NT2/D1 (cell line): ENCODE data around the gene SEMA3A.
"Not testable (repeated sequence)": the region's sequence is repeated elsewhere in the genome, so short reads cannot be mapped to it uniquely, and the experiment has no call there.

Experiments used
- DNase-seq: peaks from one replicate; pipeline ENCODE4 v3.0.0-alpha.2; 2011; ENCODE audit warnings: low read depth, low spot score
- H3K27me3 ChIP-seq: 2 replicates; pipeline ENCODE4 v1.6.0; 2011; ENCODE audit warnings: mild to moderate bottlenecking; ENCODE audit not compliant: insufficient read length, insufficient read depth
- H3K36me3 ChIP-seq: 2 replicates; pipeline ENCODE4 v1.6.1; 2011; ENCODE audit warnings: mild to moderate bottlenecking, low read length, mixed read lengths; ENCODE audit not compliant: insufficient read depth, insufficient read length
- H3K4me1 ChIP-seq: 2 replicates; pipeline ENCODE4 v1.5.1; 2011; ENCODE audit not compliant: insufficient read depth, insufficient read length
- H3K4me3 ChIP-seq: 2 replicates; pipeline ENCODE4 v1.5.1; 2011; ENCODE audit warnings: low read depth; ENCODE audit not compliant: insufficient read length
- H3K9ac ChIP-seq: 2 replicates; pipeline ENCODE4 v1.6.0; 2011; ENCODE audit warnings: low read depth; ENCODE audit not compliant: insufficient read length
- H3K9me3 ChIP-seq: 2 replicates; pipeline ENCODE4 v1.5.1; 2011; ENCODE audit warnings: mild to moderate bottlenecking, low read length; ENCODE audit not compliant: insufficient read depth
- SUZ12 ChIP-seq: IDR thresholded peaks from 2 replicates; pipeline ENCODE4 v1.6.1; 2011; ENCODE audit not compliant: insufficient read length, insufficient read depth; ENCODE audit errors: extremely low read depth
- YY1 ChIP-seq: IDR thresholded peaks from 2 replicates; pipeline ENCODE4 v1.6.1; 2011; ENCODE audit not compliant: insufficient read length, insufficient read depth
- ZNF274 ChIP-seq: IDR thresholded peaks from 2 replicates; pipeline ENCODE4 v1.6.1; 2011; ENCODE audit warnings: mild to moderate bottlenecking, low read depth, low read length

SEMA3A gene

DNA sequence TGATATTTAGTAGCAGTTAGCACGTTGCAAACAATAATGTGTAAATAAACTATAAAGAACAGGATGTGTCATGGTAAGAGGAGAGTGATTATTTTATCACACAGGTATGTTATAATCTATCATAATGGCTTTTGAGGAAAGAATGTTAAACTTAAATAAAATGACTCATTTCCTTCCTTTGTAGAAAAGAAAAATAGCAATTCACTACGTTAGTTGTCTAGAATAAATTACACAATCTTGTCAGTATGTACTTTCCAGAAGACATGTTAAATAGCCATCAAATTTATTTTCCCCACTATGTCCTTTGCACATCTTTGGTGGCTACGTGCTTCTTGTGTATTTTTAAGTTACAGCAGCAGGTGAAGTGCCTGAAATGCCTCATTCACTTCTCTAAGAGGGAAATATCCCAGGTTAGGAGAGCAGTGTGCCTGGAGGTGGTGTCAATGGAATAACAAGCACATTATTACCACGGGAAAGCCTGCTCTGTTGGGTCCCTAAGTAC is 133.8 kb downstream of the SEMA3A start:
- no peaks in the 10 kb centered on the region for H3K9me3 ChIP-seq
- H3K9ac ChIP-seq = no peak overlapping the region
- no peaks in the 10 kb centered on the region for H3K36me3 ChIP-seq
- H3K4me1 ChIP-seq = no peaks in the 10 kb centered on the region
- TF ChIP-seq ZNF274 (no peak), YY1 (no peak), SUZ12 (no peak)
- no peaks in the 10 kb centered on the region for H3K27me3 ChIP-seq
- no peak overlapping the region for H3K4me3 ChIP-seq
- DNase-seq = no peak

GRCh38 chr7:84060000-84060399 is 134.6 kb downstream of the SEMA3A start:
- Histone ChIP-seq H3K27me3 (no peaks in the 10 kb centered on the region), H3K36me3 (no peaks in the 10 kb centered on the region), H3K4me3 (no peak overlapping the region), H3K4me1 (no peaks in the 10 kb centered on the region), H3K9ac (no peak overlapping the region), H3K9me3 (no peaks in the 10 kb centered on the region)
- no peak for DNase-seq
- TF ChIP-seq ZNF274 = no peak
- no peak for TF ChIP-seq YY1

DNA sequence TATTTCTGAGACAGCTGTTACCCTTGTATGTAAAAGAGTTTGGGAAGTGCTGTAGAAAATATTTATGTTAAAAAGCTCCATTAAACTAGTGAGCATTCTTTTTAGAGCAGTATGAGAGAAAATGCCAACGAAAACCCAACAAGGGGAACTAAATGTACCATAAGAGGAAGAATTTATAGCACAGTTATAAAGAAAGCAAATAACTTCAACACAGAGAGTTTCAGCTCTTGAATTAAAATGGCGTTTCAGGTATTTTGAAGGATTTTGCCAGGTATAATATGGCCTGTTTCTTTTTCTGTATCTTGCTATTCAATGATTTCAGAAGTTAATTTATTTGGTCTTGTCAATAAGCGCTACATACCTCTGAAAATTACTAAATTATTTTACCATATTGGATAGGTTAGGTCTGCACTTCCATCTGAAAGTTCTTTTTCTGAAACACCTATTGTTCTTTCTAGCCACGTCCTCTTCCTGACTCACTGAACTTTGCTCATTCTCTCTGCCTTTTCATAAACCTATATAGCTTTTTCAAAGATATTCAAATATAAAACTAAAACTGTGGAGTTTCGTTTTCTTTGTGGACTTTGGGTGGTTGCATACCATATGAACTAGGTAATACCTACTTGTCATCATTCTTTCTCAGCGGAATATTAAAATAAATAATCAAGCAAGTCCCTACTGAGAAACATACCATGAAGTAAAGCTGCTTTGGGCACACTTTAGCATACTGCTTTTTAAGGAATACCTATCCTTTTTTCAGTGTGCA is 136.1 kb downstream of the SEMA3A start:
- no peaks in the 10 kb centered on the region for H3K4me1 ChIP-seq
- no peaks in the 10 kb centered on the region for H3K27me3 ChIP-seq
- no peak overlapping the region for H3K9ac ChIP-seq
- DNase-seq = no peak
- H3K9me3 ChIP-seq = no peaks in the 10 kb centered on the region
- no peak overlapping the region for H3K4me3 ChIP-seq
- no peaks in the 10 kb centered on the region for H3K36me3 ChIP-seq
- TF ChIP-seq SUZ12 (no peak), ZNF274 (no peak), YY1 (no peak)

- no peaks in the 10 kb centered on the region for H3K9me3 ChIP-seq
- H3K36me3 ChIP-seq = no peaks in the 10 kb centered on the region
- H3K27me3 ChIP-seq = no peaks in the 10 kb centered on the region
- H3K4me1 ChIP-seq = no peaks in the 10 kb centered on the region
- no peak overlapping the region for H3K4me3 ChIP-seq
- TF ChIP-seq ZNF274 (no peak), SUZ12 (no peak), YY1 (no peak)
- DNase-seq = no peak
- no peak overlapping the region for H3K9ac ChIP-seq
These were observed 137.0 kb downstream of the SEMA3A start for GRCh38 chr7:84057576-84057975.

DNA sequence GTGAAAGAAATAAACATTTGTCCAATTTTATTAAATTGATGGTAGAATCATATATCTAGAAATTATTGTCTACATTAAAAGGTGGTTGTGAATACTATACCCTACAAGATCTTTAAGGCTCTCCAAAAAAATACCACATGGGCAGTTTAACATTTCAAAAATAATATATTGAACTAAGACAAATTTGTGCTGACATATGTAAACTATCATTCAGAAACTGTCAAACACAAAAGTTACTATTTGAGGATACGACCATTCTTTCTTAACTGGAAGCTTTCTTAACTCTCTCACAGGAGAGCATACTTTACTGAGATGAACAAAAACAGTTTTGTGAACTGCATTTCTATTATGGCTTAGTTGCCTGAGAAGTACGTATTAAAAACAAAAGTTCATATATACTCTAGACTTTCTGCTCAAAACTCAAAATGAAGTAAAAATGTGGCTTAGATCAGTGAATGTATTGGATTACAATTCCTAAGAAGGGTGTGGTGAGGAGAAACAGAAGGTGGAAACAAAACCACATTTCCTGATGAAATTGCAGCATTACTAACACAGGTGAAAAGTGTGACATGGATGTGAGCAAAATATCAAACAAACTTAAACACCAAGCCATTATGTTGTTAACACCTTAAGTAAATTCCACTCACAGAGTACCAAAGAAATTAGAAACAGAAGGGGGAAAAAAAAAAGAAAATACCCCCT is 138.5 kb downstream of the SEMA3A start:
- no peak for DNase-seq
- no peak overlapping the region for H3K4me3 ChIP-seq
- H3K4me1 ChIP-seq = no peaks in the 10 kb centered on the region
- no peaks in the 10 kb centered on the region for H3K36me3 ChIP-seq
- no peaks in the 10 kb centered on the region for H3K27me3 ChIP-seq
- H3K9ac ChIP-seq = no peak overlapping the region
- H3K9me3 ChIP-seq = no peaks in the 10 kb centered on the region
- TF ChIP-seq SUZ12 (no peak), ZNF274 (no peak), YY1 (no peak)

GRCh38 chr7:84055199-84055598 is 139.4 kb downstream of the SEMA3A start:
- H3K36me3 ChIP-seq, H3K9me3 ChIP-seq, H3K4me3 ChIP-seq, H3K9ac ChIP-seq, H3K27me3 ChIP-seq, DNase-seq, H3K4me1 ChIP-seq: not testable (repeated sequence)

DNA sequence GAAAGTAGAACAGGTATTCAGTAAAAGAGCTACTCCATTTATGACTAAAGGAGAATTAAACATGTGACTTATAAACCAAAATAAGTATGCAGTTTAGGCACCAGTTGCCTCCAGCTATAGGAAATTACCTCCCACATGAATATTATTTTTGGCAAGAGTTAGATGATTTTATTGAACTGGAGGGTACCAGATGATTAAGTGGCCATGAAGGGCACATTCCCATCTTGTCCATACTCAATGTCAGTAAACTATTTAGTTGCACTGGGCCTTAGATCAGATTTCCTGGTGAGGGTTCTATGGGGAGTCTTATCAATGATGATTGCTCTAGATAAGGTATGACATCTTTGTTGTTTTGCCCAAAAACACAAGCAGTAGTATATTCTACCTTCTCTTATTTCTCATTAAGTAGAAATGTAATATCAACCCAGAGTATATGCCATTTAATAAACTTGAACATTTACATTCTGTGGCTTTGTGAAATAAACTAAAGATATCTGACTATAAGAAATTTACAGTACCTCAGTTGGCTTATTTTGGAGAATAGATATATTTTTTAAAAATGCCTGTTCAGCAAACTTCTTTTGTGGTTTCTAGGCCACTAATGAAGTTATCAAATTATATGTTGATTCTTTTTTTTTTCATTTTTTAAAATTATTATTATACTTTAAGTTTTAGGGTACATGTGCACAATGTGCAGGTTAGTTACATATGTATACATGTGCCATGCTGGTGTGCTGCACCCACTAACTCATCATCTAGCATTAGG is 145.3 kb downstream of the SEMA3A start:
- Histone ChIP-seq H3K9ac (no peak overlapping the region), H3K4me3 (no peak overlapping the region), H3K4me1 (no peaks in the 10 kb centered on the region), H3K9me3 (no peaks in the 10 kb centered on the region), H3K27me3 (no peaks in the 10 kb centered on the region), H3K36me3 (no peaks in the 10 kb centered on the region)
- TF ChIP-seq SUZ12 (no peak), YY1 (no peak), ZNF274 (no peak)
- no peak for DNase-seq
